NCI-H1105 (cell line): Measurements from ENCODE around the gene PCDHA8.
"Not testable (repeated sequence)": the region's sequence is repeated elsewhere in the genome, so short reads cannot be mapped to it uniquely, and the experiment has no call there.

Experiments
- DNase-seq: peaks from one replicate; lab custom pipeline; 2025; lab: John Stamatoyannopoulos, UW

Gene PCDHA8

DNA sequence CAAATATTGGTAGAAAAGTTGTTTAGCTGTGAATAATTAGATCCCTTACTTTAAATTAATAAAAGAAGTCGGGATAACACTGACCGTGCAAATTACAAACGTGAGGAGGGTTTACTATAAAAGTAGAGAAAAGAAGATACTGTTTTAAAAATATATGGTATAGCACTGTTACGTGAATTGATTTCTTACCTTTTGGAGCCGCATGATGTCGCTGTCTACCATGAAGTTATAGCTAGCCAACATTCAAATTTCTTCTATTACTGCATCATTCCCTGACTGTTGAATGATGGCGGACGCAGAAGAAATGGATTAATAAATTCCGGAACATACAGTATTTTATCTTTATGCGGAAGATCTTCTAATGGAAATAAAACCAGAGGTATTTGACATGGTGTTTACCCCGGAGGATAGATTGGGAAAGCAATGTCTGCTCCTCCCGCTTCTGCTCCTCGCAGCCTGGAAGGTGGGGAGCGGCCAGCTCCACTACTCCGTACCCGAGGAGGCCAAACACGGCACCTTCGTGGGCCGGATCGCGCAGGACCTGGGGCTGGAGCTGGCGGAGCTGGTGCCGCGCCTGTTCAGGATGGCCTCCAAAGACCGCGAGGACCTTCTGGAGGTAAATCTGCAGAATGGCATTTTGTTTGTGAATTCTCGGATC, 13.2 kb upstream of the PCDHA8 start, which contains the start of gene PCDHA6:
Gene PCDHA6, plus strand, starts transcription at position 257 of the 658 bp plus-strand sequence. Its CDS starts 132 bp downstream, at position 389.
- no peak for DNase-seq

DNA sequence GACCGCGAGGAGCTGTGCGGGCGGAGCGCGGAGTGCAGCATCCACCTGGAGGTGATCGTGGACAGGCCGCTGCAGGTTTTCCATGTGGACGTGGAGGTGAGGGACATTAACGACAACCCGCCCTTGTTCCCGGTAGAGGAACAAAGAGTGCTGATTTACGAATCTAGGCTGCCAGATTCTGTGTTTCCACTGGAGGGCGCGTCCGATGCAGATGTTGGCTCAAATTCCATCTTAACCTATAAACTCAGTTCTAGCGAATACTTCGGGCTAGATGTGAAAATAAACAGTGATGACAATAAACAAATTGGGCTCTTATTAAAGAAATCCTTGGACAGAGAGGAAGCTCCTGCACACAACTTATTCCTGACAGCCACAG, 12.6 kb upstream of the PCDHA8 start:
- no peak for DNase-seq

GRCh38 chr5:140829511-140830501, 11.2 kb upstream of the PCDHA8 start:
- DNase-seq, result not testable (repeated sequence)

GRCh38 chr5:140833993-140834392, 7.0 kb upstream of the PCDHA8 start, which contains the start of gene PCDHA7:
Gene PCDHA7, plus strand, starts transcription at chr5:140834269. Its CDS starts 115 bp downstream, at chr5:140834384.
- no peak for DNase-seq

DNA sequence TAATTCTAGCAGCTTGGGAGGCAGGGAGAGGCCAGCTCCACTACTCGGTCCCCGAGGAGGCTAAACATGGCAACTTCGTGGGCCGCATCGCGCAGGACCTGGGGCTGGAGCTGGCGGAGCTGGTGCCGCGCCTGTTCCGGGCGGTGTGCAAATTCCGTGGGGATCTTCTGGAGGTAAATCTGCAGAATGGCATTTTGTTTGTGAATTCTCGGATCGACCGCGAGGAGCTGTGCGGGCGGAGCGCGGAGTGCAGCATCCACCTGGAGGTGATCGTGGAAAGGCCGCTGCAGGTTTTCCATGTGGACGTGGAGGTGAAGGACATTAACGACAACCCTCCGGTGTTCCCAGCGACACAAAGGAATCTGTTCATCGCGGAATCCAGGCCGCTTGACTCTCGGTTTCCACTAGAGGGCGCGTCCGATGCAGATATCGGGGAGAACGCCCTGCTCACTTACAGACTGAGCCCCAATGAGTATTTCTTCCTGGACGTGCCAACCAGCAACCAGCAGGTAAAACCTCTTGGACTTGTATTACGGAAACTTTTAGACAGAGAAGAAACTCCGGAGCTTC, 6.5 kb upstream of the PCDHA8 start:
- not testable (repeated sequence) for DNase-seq

GRCh38 chr5:140835622-140836510, 5.1 kb upstream of the PCDHA8 start:
- DNase-seq, result no peak

DNA sequence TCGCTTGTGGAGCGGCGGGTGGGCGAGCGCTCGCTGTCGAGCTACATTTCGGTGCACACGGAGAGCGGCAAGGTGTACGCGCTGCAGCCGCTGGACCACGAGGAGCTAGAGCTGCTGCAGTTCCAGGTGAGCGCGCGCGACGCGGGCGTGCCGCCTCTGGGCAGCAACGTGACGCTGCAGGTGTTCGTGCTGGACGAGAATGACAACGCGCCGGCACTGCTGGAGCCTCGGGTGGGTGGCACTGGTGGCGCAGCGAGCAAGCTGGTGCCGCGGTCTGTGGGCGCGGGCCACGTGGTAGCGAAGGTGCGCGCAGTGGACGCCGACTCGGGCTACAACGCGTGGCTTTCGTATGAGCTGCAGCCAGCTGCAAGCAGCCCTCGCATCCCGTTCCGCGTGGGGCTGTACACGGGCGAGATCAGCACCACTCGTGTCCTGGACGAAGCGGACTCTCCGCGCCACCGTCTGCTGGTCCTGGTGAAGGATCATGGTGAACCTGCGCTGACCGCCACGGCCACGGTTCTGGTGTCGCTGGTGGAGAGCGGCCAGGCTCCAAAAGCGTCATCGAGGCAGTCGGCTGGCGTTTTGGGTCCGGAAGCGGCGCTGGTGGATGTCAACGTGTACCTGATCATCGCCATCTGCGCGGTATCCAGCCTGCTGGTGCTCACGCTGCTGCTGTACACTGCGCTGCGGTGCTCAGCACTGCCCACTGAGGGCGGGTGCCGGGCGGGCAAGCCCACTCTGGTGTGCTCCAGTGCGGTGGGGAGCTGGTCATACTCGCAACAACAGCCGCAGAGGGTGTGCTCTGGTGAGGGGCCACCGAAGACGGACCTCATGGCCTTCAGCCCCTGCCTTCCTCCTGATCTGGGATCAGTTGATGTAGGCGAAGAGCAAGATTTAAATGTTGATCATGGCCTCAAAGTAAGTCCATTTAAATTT, 2.1 kb downstream of the PCDHA8 start:
- DNase-seq, result no peak

DNA sequence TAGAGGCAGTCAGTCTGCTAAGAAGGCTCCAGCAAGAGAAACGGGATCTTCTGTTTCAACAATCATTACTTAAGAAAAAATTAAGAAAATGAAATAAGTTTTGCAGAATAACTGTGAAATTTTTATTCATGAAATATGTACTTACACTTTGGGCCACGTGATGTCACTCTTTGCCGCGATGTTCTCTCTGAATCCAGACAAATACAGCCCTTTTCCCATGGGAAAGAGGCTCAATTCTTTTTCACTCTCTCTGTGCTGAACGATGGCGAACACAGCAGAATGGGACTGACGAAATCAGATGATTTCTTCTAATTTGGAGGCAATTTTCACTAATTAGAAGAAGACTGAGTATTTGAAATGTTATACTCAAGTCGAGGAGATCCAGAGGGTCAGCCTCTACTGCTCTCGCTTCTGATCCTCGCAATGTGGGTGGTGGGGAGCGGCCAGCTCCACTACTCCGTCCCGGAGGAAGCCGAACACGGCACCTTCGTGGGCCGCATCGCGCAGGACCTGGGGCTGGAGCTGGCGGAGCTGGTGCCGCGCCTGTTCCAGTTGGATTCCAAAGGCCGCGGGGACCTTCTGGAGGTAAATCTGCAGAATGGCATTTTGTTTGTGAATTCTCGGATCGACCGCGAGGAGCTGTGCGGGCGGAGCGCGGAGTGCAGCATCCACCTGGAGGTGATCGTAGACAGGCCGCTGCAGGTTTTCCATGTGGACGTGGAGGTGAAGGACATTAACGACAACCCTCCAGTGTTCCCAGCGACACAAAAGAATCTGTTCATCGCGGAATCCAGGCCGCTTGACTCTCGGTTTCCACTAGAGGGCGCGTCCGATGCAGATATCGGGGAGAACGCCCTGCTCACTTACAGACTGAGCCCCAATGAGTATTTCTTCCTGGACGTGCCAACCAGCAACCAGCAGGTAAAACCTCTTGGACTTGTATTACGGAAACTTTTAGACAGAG, 7.4 kb downstream of the PCDHA8 start, which contains the start of gene PCDHA9:
Gene PCDHA9, plus strand, starts transcription at position 244 of the 964 bp plus-strand sequence. Its CDS starts 114 bp downstream, at position 358.
- not testable (repeated sequence) for DNase-seq

GRCh38 chr5:140849831-140850634, 9.0 kb downstream of the PCDHA8 start:
- not testable (repeated sequence) for DNase-seq

DNA sequence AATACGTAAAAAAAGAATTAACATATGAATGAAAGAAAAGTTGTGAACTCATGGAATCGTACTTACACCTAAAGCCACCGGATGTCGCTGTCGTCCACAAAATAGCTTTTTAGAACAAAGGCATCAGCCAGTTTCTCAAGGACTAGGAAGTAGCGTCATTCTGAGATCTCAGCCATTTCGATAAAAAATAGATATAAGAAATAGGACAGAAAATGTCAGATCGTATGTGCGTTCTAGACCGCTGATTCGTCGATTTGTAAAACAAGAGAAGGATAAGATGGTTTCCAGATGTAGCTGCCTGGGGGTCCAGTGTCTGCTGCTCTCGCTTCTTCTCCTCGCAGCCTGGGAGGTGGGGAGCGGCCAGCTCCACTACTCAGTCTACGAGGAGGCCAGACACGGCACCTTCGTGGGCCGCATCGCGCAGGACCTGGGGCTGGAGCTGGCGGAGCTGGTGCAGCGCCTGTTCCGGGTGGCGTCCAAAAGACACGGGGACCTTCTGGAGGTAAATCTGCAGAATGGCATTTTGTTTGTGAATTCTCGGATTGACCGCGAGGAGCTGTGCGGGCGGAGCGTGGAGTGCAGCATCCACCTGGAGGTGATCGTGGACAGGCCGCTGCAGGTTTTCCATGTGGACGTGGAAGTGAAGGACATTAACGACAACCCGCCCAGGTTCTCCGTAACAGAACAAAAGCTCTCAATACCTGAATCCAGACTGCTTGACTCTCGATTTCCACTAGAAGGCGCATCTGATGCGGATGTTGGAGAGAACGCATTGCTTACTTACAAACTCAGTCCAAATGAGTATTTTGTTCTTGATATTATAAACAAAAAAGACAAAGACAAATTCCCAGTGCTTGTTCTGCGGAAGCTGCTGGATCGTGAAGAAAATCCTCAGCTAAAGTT, 15.0 kb downstream of the PCDHA8 start, which contains the start of gene PCDHA10:
Gene PCDHA10, plus strand, starts transcription at position 126 of the 903 bp plus-strand sequence. Its CDS starts 152 bp downstream, at position 278.
- DNase-seq, result no peak

DNA sequence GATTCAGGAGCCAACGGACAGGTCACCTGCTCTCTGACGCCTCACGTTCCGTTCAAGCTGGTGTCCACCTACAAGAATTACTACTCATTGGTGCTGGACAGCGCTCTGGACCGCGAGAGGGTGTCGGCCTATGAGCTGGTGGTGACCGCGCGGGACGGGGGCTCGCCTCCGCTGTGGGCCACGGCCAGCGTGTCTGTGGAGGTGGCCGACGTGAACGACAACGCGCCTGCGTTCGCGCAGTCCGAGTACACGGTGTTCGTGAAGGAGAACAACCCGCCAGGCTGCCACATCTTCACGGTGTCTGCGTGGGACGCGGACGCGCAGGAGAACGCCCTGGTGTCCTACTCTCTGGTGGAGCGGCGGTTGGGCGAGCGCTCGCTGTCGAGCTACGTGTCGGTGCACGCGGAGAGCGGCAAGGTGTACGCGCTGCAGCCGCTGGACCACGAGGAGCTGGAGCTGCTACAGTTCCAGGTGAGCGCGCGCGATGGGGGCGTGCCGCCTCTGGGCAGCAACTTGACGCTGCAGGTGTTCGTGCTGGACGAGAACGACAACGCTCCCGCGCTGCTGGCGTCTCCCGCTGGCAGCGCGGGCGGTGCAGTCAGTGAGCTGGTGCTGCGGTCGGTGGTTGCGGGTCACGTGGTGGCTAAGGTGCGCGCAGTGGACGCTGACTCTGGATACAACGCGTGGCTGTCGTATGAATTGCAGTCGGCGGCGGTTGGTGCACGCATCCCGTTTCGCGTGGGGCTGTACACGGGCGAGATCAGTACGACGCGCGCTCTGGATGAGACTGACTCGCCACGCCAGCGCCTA, 16.4 kb downstream of the PCDHA8 start:
- no peak for DNase-seq

GRCh38 chr5:140857987-140858240, 16.9 kb downstream of the PCDHA8 start:
- DNase-seq, result no peak

DNA sequence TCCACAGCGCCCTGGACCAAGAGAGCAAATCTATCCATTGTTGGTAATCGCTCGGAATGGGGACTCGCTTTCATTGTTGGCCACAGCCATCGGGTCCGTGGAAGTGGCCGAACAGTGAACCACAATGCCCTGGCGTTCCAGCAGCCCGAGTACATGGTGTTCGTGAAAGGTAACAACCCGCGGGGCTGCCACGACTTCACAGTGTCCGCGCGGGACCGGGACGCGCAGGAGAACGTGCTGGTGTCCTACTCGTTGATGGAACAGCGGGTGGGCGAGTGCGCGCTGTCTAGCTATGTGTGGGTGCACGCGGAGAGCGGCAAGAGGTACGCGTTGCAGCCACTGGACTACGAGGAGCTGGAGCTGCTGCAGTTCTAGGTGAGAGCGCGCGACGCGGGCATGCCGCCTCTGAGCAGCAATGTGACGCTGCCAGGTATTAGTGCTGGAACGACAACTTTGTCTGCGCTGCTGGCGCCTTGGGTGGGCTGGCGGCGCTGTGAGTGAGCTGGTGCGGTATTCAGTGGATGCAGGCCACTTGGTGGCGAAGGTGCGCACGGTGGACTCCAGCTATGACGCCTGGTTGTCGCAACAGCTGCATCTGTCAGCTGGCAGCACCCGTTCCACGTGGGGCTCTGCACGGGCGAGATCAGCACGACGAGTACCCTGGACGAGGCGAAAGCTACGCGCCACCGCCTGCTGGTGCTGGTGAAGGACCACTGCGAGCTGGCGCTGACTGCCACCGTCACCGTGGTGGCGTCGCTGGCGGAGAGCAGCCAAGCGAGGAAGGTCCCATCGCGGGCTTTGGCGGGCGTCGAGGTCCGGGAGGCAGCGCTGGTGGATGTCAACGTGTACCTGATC, 21.7 kb downstream of the PCDHA8 start:
- DNase-seq, result no peak

DNA sequence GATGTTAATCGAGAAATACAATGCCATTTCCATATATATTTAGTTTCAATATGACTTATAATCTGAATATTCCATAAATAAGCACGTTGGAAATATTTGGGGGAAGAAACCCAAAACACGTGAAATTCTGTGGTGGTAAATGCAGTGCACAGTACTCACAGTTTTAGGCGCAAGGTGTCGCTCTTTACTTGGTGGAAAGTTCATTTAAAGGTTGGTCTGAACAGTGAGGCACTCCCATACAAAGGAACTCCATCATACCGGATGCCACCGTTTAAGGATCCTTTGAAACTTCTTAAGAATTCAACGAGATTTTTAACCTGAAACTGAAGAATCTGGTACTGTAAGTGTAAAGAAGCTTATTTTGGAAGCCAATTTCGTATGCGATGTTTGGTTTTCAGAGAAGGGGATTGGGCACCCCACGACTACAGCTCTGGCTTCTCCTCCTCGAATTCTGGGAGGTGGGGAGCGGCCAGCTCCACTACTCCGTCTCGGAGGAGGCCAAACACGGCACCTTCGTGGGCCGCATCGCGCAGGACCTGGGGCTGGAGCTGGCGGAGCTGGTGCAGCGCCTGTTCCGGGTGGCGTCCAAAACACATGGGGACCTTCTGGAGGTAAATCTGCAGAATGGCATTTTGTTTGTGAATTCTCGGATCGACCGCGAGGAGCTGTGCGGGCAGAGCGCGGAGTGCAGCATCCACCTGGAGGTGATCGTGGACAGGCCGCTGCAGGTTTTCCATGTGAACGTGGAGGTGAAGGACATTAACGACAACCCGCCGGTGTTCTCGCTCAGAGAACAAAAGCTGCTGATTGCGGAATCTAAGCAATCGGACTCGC, 28.0 kb downstream of the PCDHA8 start, which contains the start of gene PCDHA11:
Gene PCDHA11, plus strand, starts transcription at position 237 of the 834 bp plus-strand sequence. Its CDS starts 147 bp downstream, at position 384.
- DNase-seq, result no peak
